ENCODE results near the gene SPEM3.
A peak's percentile ranks its signal among the peaks of the same experiment; 100 is the strongest.

SPEM3 gene

DNA sequence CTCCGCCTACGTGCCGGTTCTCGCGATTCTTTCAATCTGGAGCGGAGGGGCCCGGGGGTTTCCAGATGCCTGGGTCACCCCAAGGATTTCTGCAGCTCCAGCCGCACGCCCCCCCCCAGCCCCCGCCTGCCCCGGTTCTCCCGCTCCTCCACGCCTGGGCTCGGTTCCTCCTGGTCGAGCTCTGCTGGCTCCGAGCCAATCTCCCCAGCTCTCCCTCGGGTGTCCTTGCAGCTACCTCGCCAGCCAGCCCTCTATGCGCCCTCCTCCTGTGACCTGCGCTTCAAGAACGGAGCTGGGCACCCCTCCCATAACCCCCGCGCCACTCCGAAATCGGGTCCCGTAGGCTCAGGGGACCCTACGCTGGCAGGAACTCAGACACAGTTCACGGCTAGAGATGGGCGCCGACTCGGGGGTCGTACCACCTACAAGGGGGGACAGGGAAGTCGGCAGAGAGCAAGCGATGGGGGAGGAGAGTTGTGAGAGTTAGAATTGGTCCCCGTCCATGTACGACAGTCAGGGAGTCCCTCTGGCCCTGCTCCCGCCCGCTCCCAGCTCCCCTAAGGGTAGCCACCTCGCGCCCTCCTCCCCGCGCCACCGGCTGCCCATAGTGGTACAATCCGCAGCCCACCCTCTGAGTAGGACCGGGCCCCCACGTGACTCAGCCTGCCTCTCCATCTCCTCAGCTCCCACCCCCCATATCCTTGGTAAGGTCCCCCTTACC, 11.6 kb downstream of the SPEM3 start:
- TF ChIP-seq, protein P1, sequence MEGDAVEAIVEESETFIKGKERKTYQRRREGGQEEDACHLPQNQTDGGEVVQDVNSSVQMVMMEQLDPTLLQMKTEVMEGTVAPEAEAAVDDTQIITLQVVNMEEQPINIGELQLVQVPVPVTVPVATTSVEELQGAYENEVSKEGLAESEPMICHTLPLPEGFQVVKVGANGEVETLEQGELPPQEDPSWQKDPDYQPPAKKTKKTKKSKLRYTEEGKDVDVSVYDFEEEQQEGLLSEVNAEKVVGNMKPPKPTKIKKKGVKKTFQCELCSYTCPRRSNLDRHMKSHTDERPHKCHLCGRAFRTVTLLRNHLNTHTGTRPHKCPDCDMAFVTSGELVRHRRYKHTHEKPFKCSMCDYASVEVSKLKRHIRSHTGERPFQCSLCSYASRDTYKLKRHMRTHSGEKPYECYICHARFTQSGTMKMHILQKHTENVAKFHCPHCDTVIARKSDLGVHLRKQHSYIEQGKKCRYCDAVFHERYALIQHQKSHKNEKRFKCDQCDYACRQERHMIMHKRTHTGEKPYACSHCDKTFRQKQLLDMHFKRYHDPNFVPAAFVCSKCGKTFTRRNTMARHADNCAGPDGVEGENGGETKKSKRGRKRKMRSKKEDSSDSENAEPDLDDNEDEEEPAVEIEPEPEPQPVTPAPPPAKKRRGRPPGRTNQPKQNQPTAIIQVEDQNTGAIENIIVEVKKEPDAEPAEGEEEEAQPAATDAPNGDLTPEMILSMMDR (IDR thresholded peaks at IDR 0.05; ENCODE audit: extremely low read depth, missing control alignments) = no peak
- DNase-seq (ENCODE audit: low spot score) = peak; percentile 81

DNA sequence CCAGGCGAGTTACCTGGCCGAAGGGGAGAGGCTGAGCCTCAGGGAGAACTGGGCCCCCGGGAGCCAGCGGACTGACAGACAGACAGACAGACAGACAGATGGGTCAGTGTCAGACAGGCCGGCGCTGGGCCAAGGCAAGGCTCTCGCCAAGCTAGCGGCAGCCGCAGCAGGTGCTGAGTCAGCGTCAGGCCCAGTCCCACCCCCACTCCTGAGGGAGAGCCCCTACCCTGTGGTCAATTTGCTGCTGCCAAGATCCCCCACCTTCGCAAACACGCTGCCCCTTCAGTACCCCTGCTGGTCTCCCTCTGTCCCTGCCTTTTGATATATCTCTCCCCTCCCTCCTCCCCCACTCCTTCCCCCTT, 12.2 kb downstream of the SPEM3 start:
- DNase-seq (ENCODE audit: low spot score) = peak; percentile 80
- TF ChIP-seq, protein P1 (IDR thresholded peaks at IDR 0.05; ENCODE audit: extremely low read depth, missing control alignments) = no peak

DNA sequence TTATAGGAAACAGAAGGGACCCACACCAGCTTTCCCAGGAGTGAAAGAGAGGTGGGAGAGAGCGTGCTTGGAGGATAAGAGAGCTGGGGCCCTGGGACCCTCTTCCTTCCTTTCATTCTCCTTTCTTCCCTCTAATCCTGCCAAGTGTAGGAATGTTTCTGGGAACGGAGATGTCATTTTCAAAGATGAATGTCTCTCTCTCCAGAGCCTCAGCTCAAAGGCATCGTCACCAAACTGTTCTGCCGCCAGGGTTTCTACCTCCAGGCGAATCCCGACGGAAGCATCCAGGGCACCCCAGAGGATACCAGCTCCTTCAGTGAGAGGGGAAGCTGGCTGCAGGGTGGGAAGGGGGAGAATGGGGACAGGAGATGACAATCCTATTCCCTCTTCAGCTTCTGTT, 12.6 kb downstream of the SPEM3 start:
- no peak for DNase-seq (ENCODE audit: low spot score)
- TF ChIP-seq, protein P1 (IDR thresholded peaks at IDR 0.05; ENCODE audit: extremely low read depth, missing control alignments) = no peak

DNA sequence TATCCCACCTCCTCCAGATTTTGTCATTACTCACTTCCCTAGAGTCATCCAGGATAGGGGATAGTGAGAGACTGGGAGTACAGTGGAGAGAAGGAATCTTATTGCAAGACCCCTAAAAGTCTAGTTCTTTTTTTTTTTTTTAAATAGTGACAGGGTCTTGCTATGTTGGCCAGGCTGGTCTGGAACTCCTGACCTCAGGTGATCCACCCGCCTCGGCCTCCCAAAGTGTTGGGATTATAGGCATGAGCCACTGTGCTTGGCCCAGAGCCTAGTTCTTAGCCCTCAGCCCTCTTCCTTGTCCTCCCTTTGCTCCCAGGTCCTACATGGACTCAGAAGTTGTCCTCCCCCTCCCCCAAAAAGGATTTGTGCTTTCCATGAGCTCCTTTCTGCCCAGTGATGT, 13.5 kb downstream of the SPEM3 start:
- TF ChIP-seq, protein P1 (IDR thresholded peaks at IDR 0.05; ENCODE audit: extremely low read depth, missing control alignments) = no peak
- DNase-seq (ENCODE audit: low spot score) = no peak

GRCh38 chr17:7443499-7444485, 15.1 kb downstream of the SPEM3 start:
- TF ChIP-seq, protein P1 (IDR thresholded peaks at IDR 0.05; ENCODE audit: extremely low read depth, missing control alignments) = no peak
- no peak for DNase-seq (ENCODE audit: low spot score)

GRCh38 chr17:7444682-7445618, 16.3 kb downstream of the SPEM3 start, which contains the start of gene CHRNB1:
TSS of gene CHRNB1 (plus strand) at chr17:7445061. CDS start at chr17:7445128, 67 bp downstream.
- TF ChIP-seq, protein P1 (IDR thresholded peaks at IDR 0.05; ENCODE audit: extremely low read depth, missing control alignments) = peak; percentile 9
- DNase-seq (ENCODE audit: low spot score) = peak; percentile 76

All from GM20000 (cell line).